ENCODE measurements around the gene C14orf93.
"Not testable (repeated sequence)": the region's sequence is repeated elsewhere in the genome, so short reads cannot be mapped to it uniquely, and the experiment has no call there.

Gene C14orf93

GRCh38 chr14:23021434-23021833 lies 11.5 kb upstream of the C14orf93 start:
- DNase-seq (ENCODE audit: low read depth in 2 of 2), result no peak

GRCh38 chr14:23020143-23021128 lies 10.5 kb upstream of the C14orf93 start:
- no peak for DNase-seq (ENCODE audit: low read depth in 2 of 2)

GRCh38 chr14:23018107-23018506 lies 8.2 kb upstream of the C14orf93 start:
- DNase-seq (ENCODE audit: low read depth in 2 of 2), result no peak

- DNase-seq (ENCODE audit: low read depth in 2 of 2), result no peak
Observed at GRCh38 chr14:23017091-23017490, 7.1 kb upstream of the C14orf93 start.

- no peak for DNase-seq (ENCODE audit: low read depth in 2 of 2)
Observed at GRCh38 chr14:23015618-23016017, 5.7 kb upstream of the C14orf93 start.

GRCh38 chr14:23013749-23014054 lies 3.8 kb upstream of the C14orf93 start:
- DNase-seq (ENCODE audit: low read depth in 2 of 2), result not testable (repeated sequence)

GRCh38 chr14:23013054-23013748 lies 3.3 kb upstream of the C14orf93 start:
- DNase-seq (ENCODE audit: low read depth in 2 of 2), result no peak

GRCh38 chr14:23009483-23009938 lies 432 bp downstream of the C14orf93 start:
- no peak for DNase-seq (ENCODE audit: low read depth in 2 of 2)

- DNase-seq (ENCODE audit: low read depth in 2 of 2), result no peak
Observed at GRCh38 chr14:23008831-23009230, 1.1 kb downstream of the C14orf93 start.

- peak; percentile 96 to 97 for DNase-seq (ENCODE audit: low read depth in 2 of 2)
Observed at GRCh38 chr14:23006544-23007419, 3.2 kb downstream of the C14orf93 start.

- no peak for DNase-seq (ENCODE audit: low read depth in 2 of 2)
Observed at GRCh38 chr14:23006188-23006534, 3.8 kb downstream of the C14orf93 start.

GRCh38 chr14:23005451-23006187 lies 4.3 kb downstream of the C14orf93 start:
- DNase-seq (ENCODE audit: low read depth in 2 of 2), result no peak

- not testable (repeated sequence) for DNase-seq (ENCODE audit: low read depth in 2 of 2)
Observed at GRCh38 chr14:23004274-23004673, 5.7 kb downstream of the C14orf93 start.

- no peak for DNase-seq (ENCODE audit: low read depth in 2 of 2)
Observed at GRCh38 chr14:23002592-23002991, 7.4 kb downstream of the C14orf93 start.

GRCh38 chr14:23000860-23001259 lies 9.1 kb downstream of the C14orf93 start:
- no peak for DNase-seq (ENCODE audit: low read depth in 2 of 2)

- DNase-seq (ENCODE audit: low read depth in 2 of 2), result no peak
Observed at GRCh38 chr14:22998329-22999012, 11.5 kb downstream of the C14orf93 start.

GRCh38 chr14:22997676-22998323 lies 12.1 kb downstream of the C14orf93 start:
- DNase-seq (ENCODE audit: low read depth in 2 of 2), result no peak

- DNase-seq (ENCODE audit: low read depth in 2 of 2), result no peak
Observed at GRCh38 chr14:22996768-22997654, 12.9 kb downstream of the C14orf93 start.
